ENCODE measurements around the gene CLCF1.
"Not testable (repeated sequence)": the region's sequence is repeated elsewhere in the genome, so short reads cannot be mapped to it uniquely, and the experiment has no call there.

CLCF1 gene

DNA sequence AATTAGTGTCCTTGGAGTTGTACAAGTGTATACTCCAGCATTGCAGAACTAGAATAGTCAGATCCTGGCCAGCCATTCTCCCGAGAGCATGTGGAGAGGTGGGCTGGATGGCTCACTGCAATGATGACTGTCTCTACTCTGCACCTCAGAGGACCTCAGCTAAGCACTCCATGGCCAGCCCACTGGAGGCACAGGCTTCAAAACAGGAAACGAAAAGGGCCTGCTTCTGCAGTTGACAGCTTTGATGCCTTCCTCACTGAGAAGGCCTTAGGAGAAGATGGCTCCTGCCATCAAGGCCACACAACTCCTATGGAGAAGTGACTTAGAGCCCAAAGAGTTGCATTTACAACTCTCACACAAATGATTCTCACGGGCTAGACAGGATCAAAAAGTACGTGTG, 29.1 kb downstream of the CLCF1 start:
- in situ Hi-C loops (cut with MboI; ENCODE audit: low sequenced_read_pairs) = no loop called here

DNA sequence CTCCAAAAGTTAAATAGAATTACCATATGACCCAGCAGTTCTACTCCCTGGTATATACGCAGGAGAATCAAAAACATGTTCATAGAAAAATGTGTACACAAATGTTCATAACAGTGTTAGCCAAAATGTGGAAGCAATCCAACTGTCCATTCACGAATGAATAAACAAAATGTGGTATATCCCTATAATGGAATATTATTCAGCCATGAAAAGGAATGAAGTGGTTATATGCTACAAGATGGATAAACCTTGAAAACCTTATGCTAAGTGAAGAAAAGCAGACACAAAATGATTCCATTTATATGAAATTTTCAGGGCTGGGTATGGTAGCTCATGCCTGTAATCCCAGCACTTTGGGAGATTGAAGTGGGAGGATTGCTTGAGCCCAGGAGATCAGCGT, 36.1 kb downstream of the CLCF1 start:
- in situ Hi-C loops (cut with MboI; ENCODE audit: low sequenced_read_pairs) = no loop called here

DNA sequence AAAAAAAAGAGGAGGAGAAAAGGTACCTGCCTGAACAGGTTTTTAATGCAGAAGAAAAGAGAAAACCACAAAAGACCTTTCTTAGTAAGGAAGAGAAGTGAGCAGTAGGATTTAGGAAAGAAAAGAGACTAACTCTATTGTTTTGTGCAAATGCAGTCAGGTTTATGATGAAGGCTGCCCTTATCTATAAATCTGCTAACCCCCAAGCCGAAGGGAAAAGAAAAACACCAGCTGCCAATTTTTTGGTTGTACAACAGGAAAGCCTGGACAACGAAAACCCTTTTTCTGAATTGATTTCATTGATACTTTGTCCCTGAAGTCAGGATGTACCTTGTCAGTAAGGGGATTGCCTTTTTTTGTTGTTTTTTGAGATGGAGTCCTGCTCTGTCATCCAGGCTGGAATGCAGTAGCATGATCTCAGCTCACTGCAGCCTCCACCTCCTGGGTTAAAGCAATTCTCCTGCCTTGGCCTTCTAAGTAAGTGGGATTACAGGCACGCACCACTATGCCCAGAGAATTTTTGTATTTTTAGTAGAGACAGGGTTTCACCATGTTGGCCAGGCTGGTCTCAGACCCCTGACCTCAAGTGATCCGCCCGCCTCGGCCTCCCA, 41.2 kb downstream of the CLCF1 start:
- in situ Hi-C loops (cut with MboI; ENCODE audit: low sequenced_read_pairs) = no loop called here

DNA sequence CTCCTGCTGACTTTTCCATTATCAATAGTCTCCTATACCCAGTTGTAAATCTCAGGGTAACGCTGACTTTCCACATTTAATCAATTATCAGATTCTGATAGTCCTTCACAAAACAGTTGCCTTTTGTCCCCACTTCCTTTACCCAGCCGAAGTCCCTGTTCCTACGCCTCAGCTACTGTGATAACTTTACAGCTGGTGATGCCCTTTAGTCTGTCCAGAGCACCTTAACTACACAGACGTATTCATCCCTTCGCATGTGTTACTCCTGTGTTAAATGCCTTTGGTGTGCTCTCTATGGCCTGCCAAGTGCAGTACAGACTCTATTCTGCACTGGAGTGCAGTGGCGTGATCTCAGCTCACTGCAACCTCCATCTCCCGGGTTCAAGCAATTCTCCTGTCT, 49.9 kb downstream of the CLCF1 start:
- in situ Hi-C loops (cut with MboI; ENCODE audit: low sequenced_read_pairs) = no loop called here

DNA sequence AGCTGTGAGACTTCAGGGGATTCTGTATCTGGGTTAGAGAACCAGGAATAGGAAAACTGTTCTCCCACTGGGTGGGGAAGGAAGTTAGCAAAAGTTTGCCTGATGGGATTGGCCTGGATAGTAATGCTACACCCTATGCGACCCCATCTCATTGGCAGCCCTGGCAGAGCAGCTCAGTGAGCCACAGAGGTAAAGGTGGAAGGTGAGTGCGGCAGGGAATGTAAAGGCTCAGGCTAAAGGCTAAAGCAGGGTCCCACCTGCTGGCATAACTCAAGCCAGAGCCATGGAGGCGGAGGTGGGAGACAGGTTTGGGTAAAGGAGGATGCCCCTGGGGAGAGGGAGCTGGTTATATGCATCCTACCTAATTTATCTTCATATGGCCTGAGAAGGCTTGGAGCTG, 51.3 kb downstream of the CLCF1 start:
- in situ Hi-C loops (cut with MboI; ENCODE audit: low sequenced_read_pairs) = no loop called here

DNA sequence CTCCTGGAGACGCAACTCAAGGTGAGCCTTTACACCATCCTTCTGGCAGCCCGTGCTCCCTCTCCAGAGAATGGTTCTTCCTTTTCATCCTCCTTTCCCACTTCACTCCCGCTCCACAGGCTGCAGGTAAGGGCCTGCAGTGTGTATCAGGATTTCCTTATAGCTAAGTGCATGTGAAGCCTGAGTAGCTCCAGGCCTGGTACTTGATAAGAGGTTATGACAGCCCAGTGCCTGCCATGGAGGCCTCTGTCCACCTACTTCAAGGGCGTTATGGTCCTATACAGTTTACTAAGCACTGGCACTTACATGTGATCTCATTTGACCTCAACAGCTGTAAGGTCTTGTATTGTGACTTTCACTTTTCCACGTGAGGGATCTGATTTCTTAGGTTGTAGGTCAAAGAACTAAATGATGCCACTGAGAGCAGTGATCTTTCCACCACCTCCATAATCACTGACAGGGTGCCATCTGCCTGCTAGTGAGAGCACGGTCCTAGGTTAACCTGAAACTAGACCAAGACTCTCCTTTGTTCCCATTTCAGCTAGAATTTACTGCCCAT, 52.0 kb downstream of the CLCF1 start:
- in situ Hi-C loops (cut with MboI; ENCODE audit: low sequenced_read_pairs) = no loop called here

DNA sequence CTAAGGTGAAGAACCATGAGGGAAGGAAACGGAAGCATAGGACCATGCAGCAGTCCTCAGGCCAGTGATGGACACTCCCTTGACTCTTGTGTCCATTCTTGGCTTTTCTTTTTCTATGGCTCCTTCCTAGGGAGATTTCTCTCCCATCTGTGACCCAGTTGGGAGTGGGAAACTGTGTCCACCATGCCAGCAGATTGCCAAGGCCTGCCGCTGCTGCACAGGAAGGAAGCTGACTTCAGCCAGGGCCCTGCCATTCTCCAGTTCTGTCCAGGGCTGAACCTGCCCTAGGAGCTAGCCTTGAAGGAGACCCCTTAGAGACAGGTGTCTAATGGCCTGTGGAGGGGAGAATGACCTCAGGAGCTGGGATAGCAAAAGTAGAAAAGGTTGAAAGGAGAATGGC, 52.7 kb downstream of the CLCF1 start:
- in situ Hi-C loops (cut with MboI; ENCODE audit: low sequenced_read_pairs) = no loop called here

DNA sequence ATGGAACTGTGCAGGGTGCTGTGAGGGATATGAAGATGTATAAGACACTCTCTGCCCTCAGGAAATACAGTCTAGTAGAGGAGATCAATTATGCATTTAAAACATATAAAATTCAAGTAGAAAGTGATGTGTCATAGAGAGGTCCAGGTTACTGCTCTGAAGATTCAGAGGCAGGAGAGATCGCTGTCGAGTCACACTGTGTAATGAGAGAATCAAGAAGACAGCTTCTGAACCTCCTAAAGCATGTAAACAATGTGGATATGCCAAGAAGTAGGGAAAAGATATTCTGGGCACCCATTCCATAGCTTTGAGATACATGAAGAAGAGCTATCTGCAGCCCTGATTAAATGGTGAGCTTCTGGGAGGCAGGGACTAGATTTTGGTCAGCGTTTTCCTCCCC, 53.4 kb downstream of the CLCF1 start:
- in situ Hi-C loops (cut with MboI; ENCODE audit: low sequenced_read_pairs) = no loop called here

DNA sequence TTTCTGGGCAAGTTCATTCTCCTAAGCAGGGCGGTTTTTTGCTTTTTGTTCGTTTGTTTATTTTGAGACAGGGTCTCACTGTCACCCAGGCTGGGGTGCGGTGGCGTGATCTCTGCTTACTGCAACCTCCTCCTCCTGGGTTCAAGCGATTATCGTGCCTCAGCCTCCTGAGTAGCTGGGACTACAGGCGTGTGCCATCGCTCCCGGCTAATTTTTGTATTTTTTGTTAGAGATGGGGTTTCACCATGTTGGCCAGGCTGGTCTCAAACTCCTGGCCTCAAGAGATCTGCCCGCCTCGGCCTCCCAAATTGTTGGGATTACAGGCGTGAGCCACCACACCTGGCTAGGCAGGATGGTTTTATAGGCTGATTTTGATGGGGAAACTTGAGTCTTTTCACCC, 54.5 kb downstream of the CLCF1 start:
- in situ Hi-C loops (cut with MboI; ENCODE audit: low sequenced_read_pairs) = not testable (repeated sequence)

DNA sequence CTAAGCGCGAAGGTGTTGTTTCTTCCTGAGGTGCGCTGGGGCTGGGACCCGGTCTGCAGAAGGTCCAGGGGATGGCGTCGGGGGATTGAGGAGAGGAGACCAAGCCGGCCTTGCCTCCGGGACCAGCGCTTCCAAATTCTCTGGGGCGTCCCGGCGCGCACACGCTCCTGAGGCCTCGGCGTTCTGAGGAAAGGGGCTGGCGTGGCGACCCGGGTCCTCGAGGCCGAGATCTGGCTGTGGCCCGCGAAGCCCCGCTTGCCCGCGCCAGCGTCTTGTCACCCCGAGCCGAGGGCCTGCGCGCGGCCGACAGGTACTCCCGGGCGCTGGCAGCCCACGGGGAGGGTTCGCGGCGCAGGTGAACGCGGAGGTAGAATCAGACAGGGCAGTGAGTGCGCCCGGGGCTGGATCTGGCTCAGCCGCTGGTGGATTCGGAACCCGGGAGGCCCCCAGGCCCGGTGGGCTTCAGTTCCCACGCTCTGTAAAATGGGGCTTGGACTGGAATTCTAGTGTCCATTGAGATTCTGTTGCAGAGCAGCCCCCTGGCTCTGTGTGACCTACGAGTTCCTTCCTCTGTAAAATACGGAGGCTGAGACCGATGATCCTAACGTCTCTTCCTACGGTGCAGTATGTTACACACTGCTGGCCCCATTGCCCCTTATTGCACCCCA, 55.4 kb downstream of the CLCF1 start:
- in situ Hi-C loops (cut with MboI; ENCODE audit: low sequenced_read_pairs) = no loop called here

DNA sequence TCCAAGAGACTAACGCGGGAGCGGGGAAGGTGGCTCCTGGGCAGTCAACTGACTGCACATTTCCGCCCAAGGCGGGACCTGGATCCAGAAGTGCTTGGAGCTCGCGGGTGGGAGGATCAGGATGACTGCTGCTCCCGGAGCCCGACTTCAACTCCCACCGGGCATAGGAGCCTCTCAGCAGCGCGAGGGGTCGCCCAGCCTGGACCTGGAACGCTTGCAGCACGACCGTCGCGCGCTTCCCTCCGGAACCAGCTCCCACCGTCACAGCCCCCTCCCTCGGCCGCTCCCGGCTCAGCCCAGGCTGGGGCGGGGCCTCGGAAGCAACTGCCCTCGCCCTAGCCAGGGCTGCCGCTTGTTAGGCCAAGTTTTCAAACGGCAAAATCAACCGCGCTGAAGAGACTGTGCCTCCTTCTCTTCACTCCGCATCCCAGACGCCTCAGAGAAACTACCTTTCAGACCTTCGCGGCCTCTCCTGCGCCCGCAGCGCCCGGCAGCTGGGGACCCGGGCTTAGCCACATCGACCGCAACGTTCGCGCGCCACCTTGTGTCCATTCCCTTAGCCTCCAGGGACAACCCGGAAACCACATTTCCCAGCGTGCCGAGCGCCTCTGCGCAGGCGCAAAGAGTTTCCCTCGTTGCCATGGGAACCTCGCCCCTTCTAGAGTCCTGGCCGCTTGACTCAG, 56.1 kb downstream of the CLCF1 start:
- in situ Hi-C loops (cut with MboI; ENCODE audit: low sequenced_read_pairs) = no loop called here

DNA sequence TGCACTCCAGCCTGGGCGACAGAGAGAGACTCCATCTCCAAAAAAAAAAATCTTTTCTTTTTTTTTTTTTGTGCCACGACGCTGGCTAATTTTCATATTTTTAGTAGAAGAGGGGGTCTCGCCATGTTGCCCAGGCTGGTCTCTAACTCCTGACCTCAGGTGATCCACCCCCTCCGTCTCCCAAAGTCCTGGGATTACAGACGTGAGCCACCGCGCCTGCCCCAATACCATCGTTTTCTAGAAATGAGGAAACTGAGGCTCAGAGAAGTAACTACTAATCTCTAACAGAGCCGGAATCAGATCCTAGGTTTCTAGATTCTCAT, 56.6 kb downstream of the CLCF1 start:
- in situ Hi-C loops (cut with MboI; ENCODE audit: low sequenced_read_pairs) = no loop called here

DNA sequence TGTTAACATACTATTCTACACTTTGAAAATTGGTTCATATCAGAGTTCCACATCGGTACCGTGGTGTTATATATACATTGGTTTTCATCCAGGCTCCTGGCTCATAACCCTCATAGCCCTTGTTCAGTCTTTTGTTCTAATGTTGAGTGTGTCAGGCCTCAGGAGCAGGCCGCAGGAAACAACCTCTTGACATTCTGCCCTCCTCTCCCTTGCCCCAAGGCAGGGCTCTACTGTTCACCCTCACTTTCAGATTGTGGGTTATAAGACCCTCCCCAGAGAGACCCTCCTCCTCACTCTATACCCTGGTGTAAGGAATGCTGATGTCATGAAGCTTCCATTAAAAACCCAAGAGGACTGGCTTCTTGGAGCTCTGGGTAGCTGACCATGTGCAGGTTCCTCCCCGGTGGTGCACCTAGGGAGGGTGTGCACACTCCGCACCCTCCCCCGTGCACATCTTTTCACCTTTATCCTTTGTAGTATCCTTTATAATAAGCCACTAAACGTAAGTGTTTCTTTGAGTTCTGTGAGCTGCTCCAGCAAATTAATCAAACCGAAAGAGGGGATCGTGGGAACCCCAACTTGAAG, 58.0 kb downstream of the CLCF1 start:
- in situ Hi-C loops (cut with MboI; ENCODE audit: low sequenced_read_pairs) = no loop called here

DNA sequence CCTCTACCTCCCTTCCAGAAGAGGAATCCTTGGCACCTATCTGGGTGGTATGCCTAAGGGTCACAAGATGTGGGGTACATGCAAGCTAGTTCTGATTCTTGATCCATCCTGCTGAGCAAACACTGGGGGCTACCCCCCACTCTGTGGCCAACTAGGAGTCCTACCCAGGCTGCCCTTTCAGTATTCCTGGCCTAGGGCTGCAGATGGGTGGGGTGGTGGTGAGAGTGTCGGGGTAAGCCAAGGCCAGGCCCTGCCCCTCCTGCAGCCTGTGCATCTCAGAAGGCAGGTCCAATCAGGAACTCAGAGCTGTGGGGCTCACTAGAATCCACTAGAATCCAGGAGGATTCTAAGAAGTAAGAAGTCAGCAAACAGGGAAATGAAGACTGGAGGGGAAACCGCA, 59.2 kb downstream of the CLCF1 start:
- in situ Hi-C loops (cut with MboI; ENCODE audit: low sequenced_read_pairs) = no loop called here

Measured in hTERT RPE-1 (cell line).